NCI-H345 treated with DMSO at 0.1 percent for 48 hours (cell line): ENCODE data around the gene MYO18B.
A peak's percentile ranks its signal among the peaks of the same experiment; 100 is the strongest.

Experiments used
- DNase-seq: peaks from one replicate; lab custom pipeline; 2025; ENCODE audit not compliant: unreplicated experiment; lab: John Stamatoyannopoulos, UW

MYO18B gene

GRCh38 chr22:25818541-25818940 is 76.6 kb downstream of the MYO18B start:
- DNase-seq: no peak

GRCh38 chr22:25822344-25822743 is 80.4 kb downstream of the MYO18B start:
- DNase-seq: no peak

- DNase-seq: no peak
Measured at GRCh38 chr22:25823276-25823675, 81.3 kb downstream of the MYO18B start.

GRCh38 chr22:25824828-25825423 is 82.9 kb downstream of the MYO18B start:
- DNase-seq: no peak

- no peak for DNase-seq
Measured at GRCh38 chr22:25827415-25827814, 85.4 kb downstream of the MYO18B start.

GRCh38 chr22:25828422-25828821 is 86.4 kb downstream of the MYO18B start:
- no peak for DNase-seq

GRCh38 chr22:25829237-25829636 is 87.2 kb downstream of the MYO18B start:
- DNase-seq: no peak

- no peak for DNase-seq
Measured at GRCh38 chr22:25829808-25830777, 88.1 kb downstream of the MYO18B start.

GRCh38 chr22:25833091-25833490 is 91.1 kb downstream of the MYO18B start:
- DNase-seq: no peak

GRCh38 chr22:25833676-25834075 is 91.7 kb downstream of the MYO18B start:
- no peak for DNase-seq

GRCh38 chr22:25834490-25834889 is 92.5 kb downstream of the MYO18B start:
- no peak for DNase-seq

- DNase-seq: no peak
Measured at GRCh38 chr22:25835348-25835747, 93.4 kb downstream of the MYO18B start.

GRCh38 chr22:25837288-25837900 is 95.4 kb downstream of the MYO18B start:
- DNase-seq: no peak

- DNase-seq: no peak
Measured at GRCh38 chr22:25838960-25839741, 97.2 kb downstream of the MYO18B start.

GRCh38 chr22:25839755-25840154 is 97.8 kb downstream of the MYO18B start:
- no peak for DNase-seq

GRCh38 chr22:25840167-25840566 is 98.2 kb downstream of the MYO18B start:
- no peak for DNase-seq

- no peak for DNase-seq
Measured at GRCh38 chr22:25840891-25841290, 98.9 kb downstream of the MYO18B start.

GRCh38 chr22:25841775-25842174 is 99.8 kb downstream of the MYO18B start:
- DNase-seq: no peak

GRCh38 chr22:25843660-25844405 is 101.8 kb downstream of the MYO18B start:
- DNase-seq: peak; percentile 37

- no peak for DNase-seq
Measured at GRCh38 chr22:25844601-25845000, 102.6 kb downstream of the MYO18B start.
